ENCODE results near the gene OR2B2. TPM values are rescaled to one million over a fixed set of nuclear protein-coding genes. Genes with fewer than 3 reads are reported as not detected.

Gene OR2B2
- total and polyA plus RNA-seq, 4 donors = not detected

DNA sequence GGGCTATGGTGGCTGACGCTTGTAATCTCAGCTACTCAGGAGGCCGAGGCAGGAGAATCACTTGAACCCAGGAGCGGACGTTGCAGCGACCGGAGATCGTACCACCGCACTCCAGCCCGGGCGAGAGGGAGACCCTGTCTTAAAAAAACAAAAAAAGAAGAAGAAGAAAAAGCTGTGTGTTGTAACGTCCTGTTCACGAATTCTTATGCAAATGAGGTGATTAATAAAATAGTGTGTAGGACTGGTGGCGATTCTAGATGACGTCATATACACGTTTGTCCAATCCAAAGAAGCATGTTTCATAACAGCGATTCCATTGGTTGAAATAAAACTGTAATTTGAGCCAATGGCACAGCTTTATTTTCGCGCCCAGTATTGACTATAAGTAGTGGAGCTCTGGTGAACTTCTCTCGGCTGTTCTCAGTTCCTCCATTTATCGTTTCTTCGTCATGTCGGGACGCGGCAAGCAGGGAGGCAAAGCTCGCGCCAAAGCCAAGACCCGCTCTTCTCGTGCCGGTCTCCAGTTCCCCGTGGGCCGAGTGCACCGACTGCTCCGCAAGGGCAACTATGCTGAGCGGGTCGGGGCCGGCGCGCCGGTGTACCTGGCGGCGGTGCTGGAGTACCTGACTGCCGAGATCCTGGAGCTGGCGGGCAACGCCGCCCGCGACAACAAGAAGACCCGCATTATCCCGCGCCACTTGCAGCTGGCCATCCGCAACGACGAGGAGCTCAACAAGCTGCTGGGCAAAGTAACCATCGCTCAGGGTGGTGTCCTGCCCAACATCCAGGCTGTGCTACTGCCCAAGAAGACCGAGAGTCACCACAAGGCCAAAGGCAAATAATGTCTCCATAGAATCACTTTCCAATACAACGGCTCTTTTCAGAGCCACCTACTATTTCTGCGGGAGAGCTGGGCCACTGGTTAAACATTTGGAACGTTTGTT is 47.0 kb downstream of the OR2B2 start:
- Histone ChIP-seq H3K4me3 (ENCODE audit: low read depth in 1 of 3, low read length in 3 of 3) (peak overlapping the region; percentile 62 to 95 (median 92)), H3K27ac (ENCODE audit: low read depth in 1 of 2, low read length in 2 of 2) (peak overlapping the region; percentile 63 to 73)

DNA sequence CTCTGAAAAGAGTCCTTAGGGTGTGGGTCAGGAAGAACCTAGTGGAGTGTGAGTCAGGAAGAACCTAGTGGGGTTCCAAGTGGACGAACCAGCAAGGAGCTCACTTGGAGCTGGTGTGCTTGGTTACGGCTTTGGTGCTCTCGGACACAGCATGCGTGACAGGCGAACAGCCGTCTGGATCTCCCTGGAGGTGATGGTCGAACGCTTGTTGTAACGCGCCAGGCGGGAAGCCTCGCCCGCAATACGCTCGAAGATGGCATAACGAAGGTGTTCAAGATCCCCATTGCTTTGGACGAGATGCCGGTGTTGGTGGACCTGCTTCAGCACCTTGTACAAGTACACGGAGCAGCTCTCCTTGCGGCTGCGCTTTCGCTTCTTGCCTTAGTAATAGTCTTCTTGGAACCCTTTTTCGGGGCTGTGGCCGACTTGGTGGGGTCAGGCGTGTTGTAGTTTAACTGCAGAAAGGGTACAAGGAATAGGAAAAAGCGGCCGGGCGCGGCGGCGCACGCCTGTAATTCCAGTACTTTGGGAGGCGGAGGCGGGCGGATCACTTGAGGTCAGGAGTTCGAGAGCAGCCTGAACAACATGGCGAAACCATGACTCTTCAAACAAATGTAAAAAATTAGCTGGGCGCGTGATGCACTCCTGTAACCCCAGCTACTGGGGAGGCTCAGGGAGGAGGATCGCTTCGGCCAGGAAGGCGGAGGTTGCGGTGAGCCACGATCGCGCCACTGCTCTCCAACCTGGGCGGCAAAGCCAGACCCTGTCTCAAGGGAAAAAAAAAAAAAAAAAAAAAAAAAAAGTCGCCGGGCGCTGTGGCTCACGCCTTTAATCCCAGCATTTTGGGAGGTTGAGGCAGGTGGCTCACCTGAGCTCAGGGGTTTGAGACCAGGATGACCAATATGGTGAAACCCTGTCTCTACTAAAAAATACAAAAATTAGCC is 48.0 kb downstream of the OR2B2 start:
- Histone ChIP-seq H3K27ac (ENCODE audit: low read depth in 1 of 2, low read length in 2 of 2) (peak overlapping the region; percentile 63 to 73), H3K4me1 (ENCODE audit: control insufficient read depth in 4 of 4, insufficient read depth in 4 of 4, low read length in 3 of 4) (peaks cover 8 to 33% (median 21%) of the 10 kb centered on the region in 4 donors), H3K9me3 (ENCODE audit: control insufficient read depth in 4 of 4, low read length in 3 of 4) (no peaks in the 10 kb centered on the region), H3K36me3 (ENCODE audit: control insufficient read depth in 4 of 4, insufficient read depth in 3 of 4, low read depth in 1 of 4, low read length in 3 of 4) (no peaks in the 10 kb centered on the region), H3K27me3 (ENCODE audit: control insufficient read depth in 4 of 4, insufficient read depth in 4 of 4, low read length in 3 of 4) (no peaks in the 10 kb centered on the region), H3K9ac (ENCODE audit: low read depth in 1 of 2, low read length in 2 of 2) (peak overlapping the region; percentile 67 to 95), H3K4me3 (ENCODE audit: low read depth in 1 of 3, low read length in 3 of 3) (peak overlapping the region; percentile 62 to 95 (median 92))
- WGBS = 31% methylated on average over 51 of the region's 51 CpGs
- DNase-seq (ENCODE audit: low spot score) = peak; percentile 53
- TF ChIP-seq, protein P1, sequence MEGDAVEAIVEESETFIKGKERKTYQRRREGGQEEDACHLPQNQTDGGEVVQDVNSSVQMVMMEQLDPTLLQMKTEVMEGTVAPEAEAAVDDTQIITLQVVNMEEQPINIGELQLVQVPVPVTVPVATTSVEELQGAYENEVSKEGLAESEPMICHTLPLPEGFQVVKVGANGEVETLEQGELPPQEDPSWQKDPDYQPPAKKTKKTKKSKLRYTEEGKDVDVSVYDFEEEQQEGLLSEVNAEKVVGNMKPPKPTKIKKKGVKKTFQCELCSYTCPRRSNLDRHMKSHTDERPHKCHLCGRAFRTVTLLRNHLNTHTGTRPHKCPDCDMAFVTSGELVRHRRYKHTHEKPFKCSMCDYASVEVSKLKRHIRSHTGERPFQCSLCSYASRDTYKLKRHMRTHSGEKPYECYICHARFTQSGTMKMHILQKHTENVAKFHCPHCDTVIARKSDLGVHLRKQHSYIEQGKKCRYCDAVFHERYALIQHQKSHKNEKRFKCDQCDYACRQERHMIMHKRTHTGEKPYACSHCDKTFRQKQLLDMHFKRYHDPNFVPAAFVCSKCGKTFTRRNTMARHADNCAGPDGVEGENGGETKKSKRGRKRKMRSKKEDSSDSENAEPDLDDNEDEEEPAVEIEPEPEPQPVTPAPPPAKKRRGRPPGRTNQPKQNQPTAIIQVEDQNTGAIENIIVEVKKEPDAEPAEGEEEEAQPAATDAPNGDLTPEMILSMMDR (IDR thresholded peaks at IDR 0.05; ENCODE audit: low read depth, low read length, missing input control) = no peak
- TF ChIP-seq, protein P2, sequence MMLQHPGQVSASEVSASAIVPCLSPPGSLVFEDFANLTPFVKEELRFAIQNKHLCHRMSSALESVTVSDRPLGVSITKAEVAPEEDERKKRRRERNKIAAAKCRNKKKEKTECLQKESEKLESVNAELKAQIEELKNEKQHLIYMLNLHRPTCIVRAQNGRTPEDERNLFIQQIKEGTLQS (IDR thresholded peaks at IDR 0.05) = peak; percentile 3
- no peak for TF ChIP-seq TAF1 (conservative IDR thresholded peaks at IDR 0.05)
- no peak for TF ChIP-seq HNF4A (conservative IDR thresholded peaks at IDR 0.05)
- no peak for TF ChIP-seq YY1 (IDR thresholded peaks at IDR 0.05)
- TF ChIP-seq, protein P3, sequence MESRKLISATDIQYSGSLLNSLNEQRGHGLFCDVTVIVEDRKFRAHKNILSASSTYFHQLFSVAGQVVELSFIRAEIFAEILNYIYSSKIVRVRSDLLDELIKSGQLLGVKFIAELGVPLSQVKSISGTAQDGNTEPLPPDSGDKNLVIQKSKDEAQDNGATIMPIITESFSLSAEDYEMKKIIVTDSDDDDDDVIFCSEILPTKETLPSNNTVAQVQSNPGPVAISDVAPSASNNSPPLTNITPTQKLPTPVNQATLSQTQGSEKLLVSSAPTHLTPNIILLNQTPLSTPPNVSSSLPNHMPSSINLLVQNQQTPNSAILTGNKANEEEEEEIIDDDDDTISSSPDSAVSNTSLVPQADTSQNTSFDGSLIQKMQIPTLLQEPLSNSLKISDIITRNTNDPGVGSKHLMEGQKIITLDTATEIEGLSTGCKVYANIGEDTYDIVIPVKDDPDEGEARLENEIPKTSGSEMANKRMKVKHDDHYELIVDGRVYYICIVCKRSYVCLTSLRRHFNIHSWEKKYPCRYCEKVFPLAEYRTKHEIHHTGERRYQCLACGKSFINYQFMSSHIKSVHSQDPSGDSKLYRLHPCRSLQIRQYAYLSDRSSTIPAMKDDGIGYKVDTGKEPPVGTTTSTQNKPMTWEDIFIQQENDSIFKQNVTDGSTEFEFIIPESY (IDR thresholded peaks at IDR 0.05) = no peak

More for the DNA sequence above, 47.0 kb downstream of the OR2B2 start:
- Histone ChIP-seq H3K4me1 (ENCODE audit: control insufficient read depth in 4 of 4, insufficient read depth in 4 of 4, low read length in 3 of 4) (peaks cover 8 to 33% (median 21%) of the 10 kb centered on the region in 4 donors), H3K9ac (ENCODE audit: low read depth in 1 of 2, low read length in 2 of 2) (peak overlapping the region; percentile 67 to 95), H3K27me3 (ENCODE audit: control insufficient read depth in 4 of 4, insufficient read depth in 4 of 4, low read length in 3 of 4) (no peaks in the 10 kb centered on the region), H3K36me3 (ENCODE audit: control insufficient read depth in 4 of 4, insufficient read depth in 3 of 4, low read depth in 1 of 4, low read length in 3 of 4) (no peaks in the 10 kb centered on the region), H3K9me3 (ENCODE audit: control insufficient read depth in 4 of 4, low read length in 3 of 4) (no peaks in the 10 kb centered on the region)
- DNase-seq (ENCODE audit: low spot score) = peak; percentile 89
- no peak for TF ChIP-seq FOXA2 (IDR thresholded peaks at IDR 0.05)
- no peak for TF ChIP-seq EGR1 (IDR thresholded peaks at IDR 0.05; ENCODE audit: low read depth in 2 of 2)
- peak; percentile 76 for TF ChIP-seq SP1 (IDR thresholded peaks at IDR 0.05)
- TF ChIP-seq, protein P4, sequence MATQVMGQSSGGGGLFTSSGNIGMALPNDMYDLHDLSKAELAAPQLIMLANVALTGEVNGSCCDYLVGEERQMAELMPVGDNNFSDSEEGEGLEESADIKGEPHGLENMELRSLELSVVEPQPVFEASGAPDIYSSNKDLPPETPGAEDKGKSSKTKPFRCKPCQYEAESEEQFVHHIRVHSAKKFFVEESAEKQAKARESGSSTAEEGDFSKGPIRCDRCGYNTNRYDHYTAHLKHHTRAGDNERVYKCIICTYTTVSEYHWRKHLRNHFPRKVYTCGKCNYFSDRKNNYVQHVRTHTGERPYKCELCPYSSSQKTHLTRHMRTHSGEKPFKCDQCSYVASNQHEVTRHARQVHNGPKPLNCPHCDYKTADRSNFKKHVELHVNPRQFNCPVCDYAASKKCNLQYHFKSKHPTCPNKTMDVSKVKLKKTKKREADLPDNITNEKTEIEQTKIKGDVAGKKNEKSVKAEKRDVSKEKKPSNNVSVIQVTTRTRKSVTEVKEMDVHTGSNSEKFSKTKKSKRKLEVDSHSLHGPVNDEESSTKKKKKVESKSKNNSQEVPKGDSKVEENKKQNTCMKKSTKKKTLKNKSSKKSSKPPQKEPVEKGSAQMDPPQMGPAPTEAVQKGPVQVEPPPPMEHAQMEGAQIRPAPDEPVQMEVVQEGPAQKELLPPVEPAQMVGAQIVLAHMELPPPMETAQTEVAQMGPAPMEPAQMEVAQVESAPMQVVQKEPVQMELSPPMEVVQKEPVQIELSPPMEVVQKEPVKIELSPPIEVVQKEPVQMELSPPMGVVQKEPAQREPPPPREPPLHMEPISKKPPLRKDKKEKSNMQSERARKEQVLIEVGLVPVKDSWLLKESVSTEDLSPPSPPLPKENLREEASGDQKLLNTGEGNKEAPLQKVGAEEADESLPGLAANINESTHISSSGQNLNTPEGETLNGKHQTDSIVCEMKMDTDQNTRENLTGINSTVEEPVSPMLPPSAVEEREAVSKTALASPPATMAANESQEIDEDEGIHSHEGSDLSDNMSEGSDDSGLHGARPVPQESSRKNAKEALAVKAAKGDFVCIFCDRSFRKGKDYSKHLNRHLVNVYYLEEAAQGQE (IDR thresholded peaks at IDR 0.05) = peak; percentile 86
- no peak for TF ChIP-seq HNF4A (conservative IDR thresholded peaks at IDR 0.05)
- peak; percentile 63 for TF ChIP-seq TAF1 (conservative IDR thresholded peaks at IDR 0.05)
- TF ChIP-seq, protein P5, sequence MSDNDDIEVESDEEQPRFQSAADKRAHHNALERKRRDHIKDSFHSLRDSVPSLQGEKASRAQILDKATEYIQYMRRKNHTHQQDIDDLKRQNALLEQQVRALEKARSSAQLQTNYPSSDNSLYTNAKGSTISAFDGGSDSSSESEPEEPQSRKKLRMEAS (IDR thresholded peaks at IDR 0.05) = no peak
- no peak for TF ChIP-seq HNF4G (IDR thresholded peaks at IDR 0.05)
- TF ChIP-seq GABPA (IDR thresholded peaks at IDR 0.05 in 1 of 2, conservative IDR thresholded peaks at IDR 0.05 in 1 of 2) = no peak
- peak in 1 of 2 donors; percentile 22 for TF ChIP-seq JUND (IDR thresholded peaks at IDR 0.05)
- TF ChIP-seq FOXA1 (IDR thresholded peaks at IDR 0.05) = no peak
- TF ChIP-seq RXRA (IDR thresholded peaks at IDR 0.05) = peak in 1 of 2 donors; percentile 7
- TF ChIP-seq YY1 (IDR thresholded peaks at IDR 0.05) = no peak
- TF ChIP-seq, protein P3 (IDR thresholded peaks at IDR 0.05) = peak; percentile 33
- no peak for TF ChIP-seq RAD21 (IDR thresholded peaks at IDR 0.05)
- under 1% methylated on average over 58 of the region's 58 CpGs for WGBS
